Tibial artery (tissue), 4 donors: ENCODE measurements around the gene NLGN1.
A peak's percentile ranks its signal among the peaks of the same experiment; 100 is the strongest.

ENCODE experiments used
- DNase-seq, 2 donors: peaks; one replicate each; pipeline ENCODE4 v3.0.0-alpha.2; 2019
- H3K27ac ChIP-seq, 2 donors: fragments of 200-600 bp; sonication (generic) in 1 of 2; 1 replicate in 1 of 2; 2 replicates in 1 of 2; pipeline ENCODE4 v1.5.1; 2018 to 2019; ENCODE audit warnings: mild to moderate bottlenecking in 1 of 2
- H3K27me3 ChIP-seq, 2 donors: fragments of 200-600 bp; sonication (generic) in 1 of 2; one replicate each; pipeline versions ENCODE4 v1.5.1 to v1.6.0; 2016 to 2019
- H3K36me3 ChIP-seq, 3 donors: fragments of 200-600 bp; sonication (generic) in 2 of 3; one replicate each; pipeline ENCODE4 v1.5.1; 2016 to 2019; ENCODE audit warnings: mild to moderate bottlenecking in 2 of 3
- H3K4me1 ChIP-seq, 4 donors: fragments of 200-600 bp; sonication (generic) in 2 of 4; 1 replicate in 3 of 4; 2 replicates in 1 of 4; pipeline ENCODE4 v1.5.1; 2016 to 2019
- H3K4me3 ChIP-seq, 2 donors: fragments of 200-600 bp; sonication (generic) in 1 of 2; 1 replicate in 1 of 2; 2 replicates in 1 of 2; pipeline ENCODE4 v1.5.1; 2018 to 2019; ENCODE audit warnings: mild to moderate bottlenecking in 2 of 2
- H3K9me3 ChIP-seq, 3 donors: fragments of 200-600 bp; sonication (generic) in 1 of 3; one replicate each; pipeline ENCODE4 v1.5.1; 2016 to 2019
- intact Hi-C: fragments of 100-400 bp; cut with DNase I; formaldehyde crosslinking; loops from one replicate; pipeline ENCODE4 v1.15.0; 2023; ENCODE audit warnings: low total_unique reads
- TF ChIP-seq, protein P1 (sequence below), 2 experiments: fragments of 200-600 bp in 1 of 2; fragments of 450-650 bp in 1 of 2; IDR thresholded peaks; one replicate each; pipeline ENCODE4 v1.5.1; 2017 to 2019; ENCODE audit warnings: antibody characterized with exemption in 2 of 2, mild to moderate bottlenecking in 1 of 2, moderate library complexity in 1 of 2

The NLGN1 gene

DNA sequence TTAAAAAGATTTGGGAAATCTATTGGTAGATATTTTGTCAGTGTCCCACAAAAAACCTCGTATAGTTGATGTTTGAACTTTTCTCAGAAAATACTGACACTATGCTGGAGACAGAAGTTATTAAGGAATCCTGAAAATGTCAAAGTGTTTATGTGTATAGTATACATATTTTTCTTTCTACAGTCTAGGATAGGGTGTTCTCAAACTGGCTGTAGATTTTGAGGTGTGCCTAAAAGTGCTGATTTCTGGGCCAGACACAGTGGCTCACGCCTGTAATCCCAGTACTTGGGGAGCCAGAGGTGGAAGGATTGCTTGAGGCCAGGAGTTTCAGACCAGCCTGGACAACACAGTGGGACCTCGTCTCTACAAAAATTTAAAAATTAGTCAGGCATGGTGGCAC, 322.0 kb downstream of the NLGN1 start:
- Histone ChIP-seq H3K4me1 (no peaks in the 10 kb centered on the region), H3K27me3 (no peaks in the 10 kb centered on the region), H3K9me3 (no peaks in the 10 kb centered on the region), H3K36me3 (no peaks in the 10 kb centered on the region), H3K4me3 (no peak overlapping the region), H3K27ac (no peak overlapping the region)
- intact Hi-C loops: no loop called here
- no peak for DNase-seq
- TF ChIP-seq, protein P1, sequence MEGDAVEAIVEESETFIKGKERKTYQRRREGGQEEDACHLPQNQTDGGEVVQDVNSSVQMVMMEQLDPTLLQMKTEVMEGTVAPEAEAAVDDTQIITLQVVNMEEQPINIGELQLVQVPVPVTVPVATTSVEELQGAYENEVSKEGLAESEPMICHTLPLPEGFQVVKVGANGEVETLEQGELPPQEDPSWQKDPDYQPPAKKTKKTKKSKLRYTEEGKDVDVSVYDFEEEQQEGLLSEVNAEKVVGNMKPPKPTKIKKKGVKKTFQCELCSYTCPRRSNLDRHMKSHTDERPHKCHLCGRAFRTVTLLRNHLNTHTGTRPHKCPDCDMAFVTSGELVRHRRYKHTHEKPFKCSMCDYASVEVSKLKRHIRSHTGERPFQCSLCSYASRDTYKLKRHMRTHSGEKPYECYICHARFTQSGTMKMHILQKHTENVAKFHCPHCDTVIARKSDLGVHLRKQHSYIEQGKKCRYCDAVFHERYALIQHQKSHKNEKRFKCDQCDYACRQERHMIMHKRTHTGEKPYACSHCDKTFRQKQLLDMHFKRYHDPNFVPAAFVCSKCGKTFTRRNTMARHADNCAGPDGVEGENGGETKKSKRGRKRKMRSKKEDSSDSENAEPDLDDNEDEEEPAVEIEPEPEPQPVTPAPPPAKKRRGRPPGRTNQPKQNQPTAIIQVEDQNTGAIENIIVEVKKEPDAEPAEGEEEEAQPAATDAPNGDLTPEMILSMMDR (IDR thresholded peaks at IDR 0.05): no peak

DNA sequence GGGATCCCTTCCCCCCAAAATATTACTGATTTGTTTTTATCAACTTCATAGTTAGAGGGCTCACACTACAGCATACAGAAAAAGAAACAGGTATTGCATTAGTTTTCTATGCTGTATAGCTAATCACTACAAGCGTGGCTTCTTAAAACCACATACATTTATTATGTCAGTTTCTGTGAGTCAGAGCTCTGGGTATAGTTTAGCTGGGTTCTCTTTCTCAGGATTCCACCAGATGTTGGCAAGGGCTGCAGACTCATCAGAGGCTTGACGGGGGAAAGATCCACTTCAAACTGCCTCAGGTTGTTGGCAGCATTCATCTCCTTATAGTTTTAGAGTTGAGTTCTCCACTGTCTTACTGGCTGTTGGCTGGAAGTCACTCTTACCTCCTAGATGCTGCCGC, 328.0 kb downstream of the NLGN1 start:
- intact Hi-C loops: no loop called here
- no peak overlapping the region for H3K27ac ChIP-seq
- H3K36me3 ChIP-seq: no peaks in the 10 kb centered on the region
- no peaks in the 10 kb centered on the region for H3K27me3 ChIP-seq
- no peak overlapping the region for H3K4me3 ChIP-seq
- H3K4me1 ChIP-seq: no peaks in the 10 kb centered on the region
- no peak for DNase-seq
- TF ChIP-seq, protein P1 (IDR thresholded peaks at IDR 0.05): no peak
- H3K9me3 ChIP-seq: no peaks in the 10 kb centered on the region

DNA sequence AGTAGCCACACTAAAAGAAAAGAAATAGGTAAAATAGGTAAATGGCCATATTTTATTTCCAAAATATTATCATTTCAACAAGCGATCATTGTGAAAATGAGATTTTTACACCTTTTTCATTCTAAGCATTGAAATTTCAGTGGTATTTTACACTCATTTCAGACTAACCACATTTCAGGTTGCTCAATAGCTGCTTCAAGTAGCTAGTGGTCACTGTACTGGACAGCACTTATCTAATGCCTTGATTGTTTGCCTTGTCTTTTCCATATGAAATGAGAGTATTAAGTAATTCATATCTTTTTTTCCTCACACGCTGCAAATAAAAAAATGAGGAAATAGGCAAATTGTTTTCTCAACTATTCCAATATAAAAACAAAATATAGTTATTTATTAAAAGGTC, 332.8 kb downstream of the NLGN1 start:
- DNase-seq: no peak
- no peak overlapping the region for H3K4me3 ChIP-seq
- H3K9me3 ChIP-seq: no peaks in the 10 kb centered on the region
- H3K27ac ChIP-seq: no peak overlapping the region
- H3K36me3 ChIP-seq: no peaks in the 10 kb centered on the region
- H3K4me1 ChIP-seq: peaks cover 0 to 17% (median 0%) of the 10 kb centered on the region in 4 donors
- intact Hi-C loops: no loop called here
- no peaks in the 10 kb centered on the region for H3K27me3 ChIP-seq
- TF ChIP-seq, protein P1 (IDR thresholded peaks at IDR 0.05): no peak

DNA sequence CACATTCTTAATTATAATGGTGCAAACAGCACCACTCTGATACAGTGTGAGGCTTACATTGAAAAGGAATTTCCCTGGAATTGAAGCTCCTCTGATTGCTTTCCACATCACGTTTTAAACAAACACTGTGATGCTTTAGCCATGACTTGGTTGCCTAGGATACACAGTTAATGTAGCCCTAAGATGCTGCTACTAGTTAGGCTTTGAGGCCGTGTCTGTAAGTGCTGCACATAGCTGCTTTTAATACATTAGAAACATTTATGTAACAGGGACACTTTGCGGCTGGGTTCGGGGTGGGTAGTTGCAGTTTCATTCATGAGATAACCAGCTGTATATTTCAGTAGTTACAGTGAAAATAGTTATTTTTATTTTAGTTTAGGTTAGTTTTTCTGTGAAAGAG, 334.7 kb downstream of the NLGN1 start:
- Histone ChIP-seq H3K27ac (no peak overlapping the region), H3K36me3 (no peaks in the 10 kb centered on the region), H3K4me3 (no peak overlapping the region), H3K4me1 (peaks cover 0 to 26% (median 0%) of the 10 kb centered on the region in 4 donors), H3K9me3 (no peaks in the 10 kb centered on the region), H3K27me3 (no peaks in the 10 kb centered on the region)
- intact Hi-C loops: no loop called here
- DNase-seq: no peak
- TF ChIP-seq, protein P1 (IDR thresholded peaks at IDR 0.05): no peak

DNA sequence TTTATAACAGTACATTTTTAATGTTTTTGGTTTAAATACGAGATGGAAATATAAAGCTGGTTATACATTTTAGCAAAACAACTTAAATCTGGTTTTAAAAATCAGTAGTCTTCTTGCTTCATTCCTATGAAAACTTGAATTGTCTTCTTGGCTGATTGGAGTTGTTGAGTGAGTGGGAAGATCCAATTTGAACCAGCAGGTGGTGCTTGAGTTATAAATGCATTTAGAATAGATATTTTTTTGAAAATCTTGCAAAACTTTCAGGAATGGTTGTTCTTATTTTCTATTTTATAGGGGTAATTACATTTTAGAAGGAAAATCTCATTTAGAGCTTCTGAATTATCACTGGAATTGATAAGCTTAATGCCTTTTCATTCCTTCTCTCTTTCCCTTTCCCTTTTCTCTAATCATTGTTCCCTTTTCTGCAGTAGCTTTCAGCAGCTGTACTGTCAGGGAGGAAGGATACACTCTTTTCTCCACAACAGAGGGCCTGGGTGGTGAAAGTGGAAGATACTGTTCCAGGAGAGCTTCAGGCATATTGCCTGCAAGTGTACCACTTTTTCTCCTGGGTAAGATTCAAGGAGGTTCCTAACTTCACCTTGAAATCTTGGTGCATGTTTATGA, 335.6 kb downstream of the NLGN1 start:
- H3K4me3 ChIP-seq: no peak overlapping the region
- H3K27me3 ChIP-seq: no peaks in the 10 kb centered on the region
- H3K9me3 ChIP-seq: no peaks in the 10 kb centered on the region
- TF ChIP-seq, protein P1 (IDR thresholded peaks at IDR 0.05): peak; percentile 46 to 54
- intact Hi-C loops: no loop called here
- H3K36me3 ChIP-seq: no peaks in the 10 kb centered on the region
- peaks cover 0 to 26% (median 0%) of the 10 kb centered on the region in 4 donors for H3K4me1 ChIP-seq
- no peak for DNase-seq
- H3K27ac ChIP-seq: no peak overlapping the region

DNA sequence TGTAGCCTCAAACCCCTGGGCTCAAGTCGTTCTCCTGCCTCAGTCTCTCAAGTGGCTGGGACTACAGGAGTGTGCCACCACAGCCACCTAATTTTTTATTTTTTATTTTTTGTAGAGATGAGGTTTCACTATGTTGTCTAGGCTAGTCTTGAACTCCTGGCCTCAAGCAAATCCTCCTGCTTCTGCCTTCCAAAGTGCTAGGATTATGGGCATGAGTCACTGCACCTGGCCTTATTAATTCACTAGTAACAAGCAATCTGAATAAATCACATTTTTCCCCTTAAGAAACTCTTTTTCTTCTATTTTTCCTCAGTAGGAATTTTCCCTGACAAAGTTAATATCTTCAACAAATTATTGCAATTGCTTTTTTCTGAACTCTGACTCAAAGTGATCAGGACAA, 336.9 kb downstream of the NLGN1 start:
- no peak overlapping the region for H3K27ac ChIP-seq
- TF ChIP-seq, protein P1 (IDR thresholded peaks at IDR 0.05): no peak
- H3K4me1 ChIP-seq: peaks cover 0 to 26% (median 0%) of the 10 kb centered on the region in 4 donors
- no peak overlapping the region for H3K4me3 ChIP-seq
- H3K36me3 ChIP-seq: no peaks in the 10 kb centered on the region
- no peak for DNase-seq
- no peaks in the 10 kb centered on the region for H3K9me3 ChIP-seq
- intact Hi-C loops: no loop called here
- H3K27me3 ChIP-seq: no peaks in the 10 kb centered on the region
